Astrocyte (in vitro differentiated cells and primary cell): ENCODE measurements around the gene KRTAP10-6. TPM values are rescaled to one million over a fixed set of nuclear protein-coding genes. Genes with fewer than 3 reads are reported as not detected.

ENCODE experiments used
- DNase-seq: peaks from one replicate; pipeline ENCODE4 v3.0.0-alpha.2; 2010; ENCODE audit warnings: low read depth
- FAIRE-seq: peaks from 2 replicates; lab custom pipeline; 2011; peaks lifted over from hg19 to GRCh38; lab: Jason Lieb, UNC
- H2AFZ ChIP-seq: 2 replicates; pipeline ENCODE4 v1.6.0; 2012; ENCODE audit warnings: low read depth, low read length, inconsistent platforms
- H3K27ac ChIP-seq: 2 replicates; pipeline ENCODE4 v1.5.1; 2011; ENCODE audit warnings: low read depth, low read length, inconsistent platforms
- H3K27me3 ChIP-seq: 2 replicates; pipeline ENCODE4 v1.6.0; 2011; ENCODE audit warnings: low read length, inconsistent platforms; ENCODE audit not compliant: insufficient read depth
- H3K36me3 ChIP-seq: 2 replicates; pipeline ENCODE4 v1.5.1; 2011; ENCODE audit warnings: low read length, inconsistent platforms; ENCODE audit not compliant: insufficient read depth
- H3K4me1 ChIP-seq: 2 replicates; pipeline ENCODE4 v1.5.1; 2011; ENCODE audit warnings: low read length, inconsistent platforms; ENCODE audit not compliant: insufficient read depth
- H3K4me2 ChIP-seq: 2 replicates; pipeline ENCODE4 v1.6.0; 2012; ENCODE audit warnings: low read length, inconsistent platforms
- H3K4me3 ChIP-seq: 2 replicates; pipeline ENCODE4 v1.5.1; 2011; ENCODE audit warnings: low read depth, mild to moderate bottlenecking, low read length, inconsistent platforms; ENCODE audit not compliant: insufficient read depth
- H3K79me2 ChIP-seq: 2 replicates; pipeline ENCODE4 v1.6.0; 2012; ENCODE audit warnings: mild to moderate bottlenecking, low read length, inconsistent platforms; ENCODE audit not compliant: insufficient read depth
- H3K9ac ChIP-seq: 2 replicates; pipeline ENCODE4 v1.6.0; 2012; ENCODE audit warnings: mild to moderate bottlenecking, low read length, inconsistent platforms
- H3K9me3 ChIP-seq: 2 replicates; pipeline ENCODE4 v1.5.1; 2012; ENCODE audit warnings: low read depth, mild to moderate bottlenecking, low read length, inconsistent platforms; ENCODE audit not compliant: insufficient read depth
- H4K20me1 ChIP-seq: 2 replicates; pipeline ENCODE4 v1.6.0; 2012; ENCODE audit warnings: low read length, inconsistent platforms; ENCODE audit not compliant: insufficient read depth
- H3K27ac Mint-ChIP-seq: one replicate; pipeline ENCODE4 v1.8.0; 2021; ENCODE audit warnings: mild to moderate bottlenecking, mixed read lengths; ENCODE audit not compliant: unreplicated experiment
- H3K27me3 Mint-ChIP-seq: one replicate; pipeline ENCODE4 v1.8.0; 2021; ENCODE audit warnings: low read depth, mixed read lengths; ENCODE audit not compliant: unreplicated experiment
- H3K36me3 Mint-ChIP-seq: one replicate; pipeline ENCODE4 v1.8.0; 2021; ENCODE audit warnings: low read depth, mixed read lengths; ENCODE audit not compliant: unreplicated experiment
- H3K4me1 Mint-ChIP-seq: one replicate; pipeline ENCODE4 v1.8.0; 2021; ENCODE audit warnings: low read depth, mixed read lengths; ENCODE audit not compliant: unreplicated experiment
- H3K4me3 Mint-ChIP-seq: one replicate; pipeline ENCODE4 v1.8.0; 2021; ENCODE audit warnings: mild to moderate bottlenecking, moderate library complexity, mixed read lengths; ENCODE audit not compliant: unreplicated experiment
- H3K9me3 Mint-ChIP-seq: one replicate; pipeline ENCODE4 v1.8.0; 2021; ENCODE audit warnings: mild to moderate bottlenecking, mixed read lengths; ENCODE audit not compliant: unreplicated experiment
- CTCF ChIP-seq: IDR thresholded peaks from 2 replicates; pipeline ENCODE4 v1.5.1; 2011; ENCODE audit warnings: low read depth, mild to moderate bottlenecking, inconsistent platforms, low read length, moderate library complexity; ENCODE audit not compliant: insufficient read depth
- EZH2 ChIP-seq: IDR thresholded peaks from 2 replicates; pipeline ENCODE4 v1.6.1; 2012; ENCODE audit warnings: mild to moderate bottlenecking, low read length, inconsistent platforms; ENCODE audit not compliant: insufficient read depth
- total RNA-seq: library from RNA; stranded (reverse); gene quantifications from 2 replicates; pipeline ENCODE4 v1.2.1, GENCODE V29; 2021

Gene KRTAP10-6
- total RNA-seq, 1 donor from 2014 or later: not detected

GRCh38 chr21:44585892-44586291 is 6.4 kb downstream of the KRTAP10-6 start:
- no peaks in the 10 kb centered on the region for H3K4me1 Mint-ChIP-seq
- Histone ChIP-seq H3K9me3 (peaks cover 6% of the 10 kb centered on the region), H3K9ac (no peak overlapping the region), H3K4me3 (no peak overlapping the region), H4K20me1 (no peaks in the 10 kb centered on the region), H3K4me2 (no peak overlapping the region), H3K4me1 (no peaks in the 10 kb centered on the region), H3K79me2 (no peaks in the 10 kb centered on the region), H3K27ac (no peak overlapping the region), H2AFZ (no peak overlapping the region), H3K36me3 (no peaks in the 10 kb centered on the region), H3K27me3 (no peaks in the 10 kb centered on the region)
- DNase-seq (no peak), FAIRE-seq (no peak)
- H3K36me3 Mint-ChIP-seq: no peaks in the 10 kb centered on the region
- H3K27me3 Mint-ChIP-seq: peaks cover 35% of the 10 kb centered on the region
- no peak for TF ChIP-seq EZH2
- no peak for TF ChIP-seq CTCF
- no peak overlapping the region for H3K27ac Mint-ChIP-seq
- peaks cover 22% of the 10 kb centered on the region for H3K9me3 Mint-ChIP-seq
- H3K4me3 Mint-ChIP-seq: no peak overlapping the region

- TF ChIP-seq EZH2 (no peak), CTCF (no peak)
- FAIRE-seq: no peak
- H3K27me3 Mint-ChIP-seq: peaks cover 30% of the 10 kb centered on the region
Measured at GRCh38 chr21:44583800-44584147, 8.5 kb downstream of the KRTAP10-6 start.

GRCh38 chr21:44583089-44583799 is 9.1 kb downstream of the KRTAP10-6 start:
- H3K9me3 ChIP-seq: peaks cover 6% of the 10 kb centered on the region
- H3K9ac ChIP-seq: no peak overlapping the region
- no peak overlapping the region for H3K4me3 ChIP-seq
- no peak overlapping the region for H3K27ac ChIP-seq
- no peak overlapping the region for H2AFZ ChIP-seq
- Mint-ChIP-seq H3K27ac (no peak overlapping the region), H3K4me3 (no peak overlapping the region), H3K27me3 (peaks cover 30% of the 10 kb centered on the region), H3K9me3 (peaks cover 27% of the 10 kb centered on the region), H3K4me1 (no peaks in the 10 kb centered on the region), H3K36me3 (no peaks in the 10 kb centered on the region)
- DNase-seq (no peak), FAIRE-seq (no peak)
- H3K79me2 ChIP-seq: no peaks in the 10 kb centered on the region
- TF ChIP-seq CTCF (no peak), EZH2 (no peak)
- H3K36me3 ChIP-seq: no peaks in the 10 kb centered on the region
- H4K20me1 ChIP-seq: no peaks in the 10 kb centered on the region
- H3K4me2 ChIP-seq: no peak overlapping the region
- no peaks in the 10 kb centered on the region for H3K27me3 ChIP-seq
- H3K4me1 ChIP-seq: no peaks in the 10 kb centered on the region

More at GRCh38 chr21:44583800-44584147, 8.5 kb downstream of the KRTAP10-6 start:
- H3K4me2 ChIP-seq: no peak overlapping the region
- H3K27me3 ChIP-seq: no peaks in the 10 kb centered on the region
- Mint-ChIP-seq H3K27ac (no peak overlapping the region), H3K36me3 (no peaks in the 10 kb centered on the region), H3K9me3 (peaks cover 25% of the 10 kb centered on the region), H3K4me3 (no peak overlapping the region), H3K4me1 (no peaks in the 10 kb centered on the region)
- no peak overlapping the region for H3K27ac ChIP-seq
- H3K9ac ChIP-seq: no peak overlapping the region
- H4K20me1 ChIP-seq: no peaks in the 10 kb centered on the region
- H3K4me3 ChIP-seq: no peak overlapping the region
- DNase-seq: no peak
- no peaks in the 10 kb centered on the region for H3K36me3 ChIP-seq
- H2AFZ ChIP-seq: no peak overlapping the region
- no peaks in the 10 kb centered on the region for H3K79me2 ChIP-seq
- H3K9me3 ChIP-seq: peaks cover 6% of the 10 kb centered on the region
- no peaks in the 10 kb centered on the region for H3K4me1 ChIP-seq
